ENCODE results near the gene MTG2.

Gene MTG2

GRCh38 chr20:62183426-62184142 lies 756 bp downstream of the MTG2 start:
- no peak for DNase-seq (ENCODE audit: low spot score)

GRCh38 chr20:62186096-62186426 lies 3.2 kb downstream of the MTG2 start:
- no peak for DNase-seq (ENCODE audit: low spot score)

- DNase-seq (ENCODE audit: low spot score), result no peak
Measured at GRCh38 chr20:62186887-62187866, 4.3 kb downstream of the MTG2 start.

- no peak for DNase-seq (ENCODE audit: low spot score)
Measured at GRCh38 chr20:62190639-62191411, 8.0 kb downstream of the MTG2 start.

GRCh38 chr20:62191781-62192559 lies 9.1 kb downstream of the MTG2 start:
- DNase-seq (ENCODE audit: low spot score), result no peak

GRCh38 chr20:62192635-62193034 lies 9.8 kb downstream of the MTG2 start:
- DNase-seq (ENCODE audit: low spot score), result no peak

GRCh38 chr20:62193079-62194025 lies 10.5 kb downstream of the MTG2 start:
- no peak for DNase-seq (ENCODE audit: low spot score)

GRCh38 chr20:62195075-62195405 lies 12.2 kb downstream of the MTG2 start:
- no peak for DNase-seq (ENCODE audit: low spot score)

GRCh38 chr20:62195736-62196135 lies 12.9 kb downstream of the MTG2 start:
- no peak for DNase-seq (ENCODE audit: low spot score)

- no peak for DNase-seq (ENCODE audit: low spot score)
Measured at GRCh38 chr20:62196286-62196685, 13.5 kb downstream of the MTG2 start.

- no peak for DNase-seq (ENCODE audit: low spot score)
Measured at GRCh38 chr20:62197311-62197710, 14.5 kb downstream of the MTG2 start.

- DNase-seq (ENCODE audit: low spot score), result no peak
Measured at GRCh38 chr20:62197801-62198200, 15.0 kb downstream of the MTG2 start.

GRCh38 chr20:62198496-62198895 lies 15.7 kb downstream of the MTG2 start:
- no peak for DNase-seq (ENCODE audit: low spot score)

GRCh38 chr20:62198931-62199330 lies 16.1 kb downstream of the MTG2 start:
- no peak for DNase-seq (ENCODE audit: low spot score)

- no peak for DNase-seq (ENCODE audit: low spot score)
Measured at GRCh38 chr20:62200491-62201172, 17.8 kb downstream of the MTG2 start.

- DNase-seq (ENCODE audit: low spot score), result no peak
Measured at GRCh38 chr20:62201173-62202082, 18.6 kb downstream of the MTG2 start.

- DNase-seq (ENCODE audit: low spot score), result no peak
Measured at GRCh38 chr20:62202083-62202395, 19.2 kb downstream of the MTG2 start.

GRCh38 chr20:62202676-62203377 lies 20.0 kb downstream of the MTG2 start:
- no peak for DNase-seq (ENCODE audit: low spot score)
